ENCODE data around the gene FBXO17.

DNA sequence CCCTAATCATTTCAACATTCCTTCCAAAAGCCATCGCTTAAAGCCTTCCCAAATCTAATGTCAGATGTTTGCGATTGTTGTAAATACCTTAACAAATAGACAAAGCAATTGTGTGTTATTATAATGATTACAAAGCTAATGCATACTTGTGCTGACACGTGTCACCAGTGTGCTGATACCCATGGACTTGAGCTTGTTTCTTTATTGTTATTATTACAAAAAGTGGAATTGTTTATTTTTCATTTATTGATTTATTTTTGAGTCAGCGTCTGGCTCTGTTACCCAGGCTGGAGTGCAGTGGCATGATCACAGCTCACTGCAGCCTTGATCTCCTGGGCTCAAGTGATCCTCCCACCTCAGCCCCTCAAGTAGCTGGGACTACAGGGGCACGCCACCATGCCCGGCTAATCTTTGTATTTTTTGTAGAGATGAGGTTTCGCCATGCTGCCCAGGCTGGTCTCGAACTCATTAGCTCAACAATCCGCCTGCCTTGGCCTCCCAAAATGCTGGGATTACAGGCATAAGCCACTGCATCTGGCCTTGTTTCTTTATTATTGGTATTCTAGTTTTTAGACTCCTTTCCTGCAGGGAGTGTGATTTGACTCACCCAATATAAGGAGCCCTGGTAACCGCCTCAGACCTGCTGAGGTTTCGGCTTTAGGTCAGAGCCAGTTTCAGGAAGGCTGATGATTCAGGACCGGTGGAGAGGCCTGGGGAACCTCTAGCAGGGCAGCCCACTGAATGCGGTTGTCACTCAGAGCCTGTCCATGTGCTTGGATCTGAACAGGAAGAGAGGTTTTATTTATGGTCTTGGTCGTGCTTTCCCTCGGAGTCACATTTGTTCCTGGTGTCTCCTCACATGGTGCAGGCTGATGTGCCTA, 2.1 kb upstream of the FBXO17 start:
- TF ChIP-seq CTCF (IDR thresholded peaks at IDR 0.05; ENCODE audit: low read length) (no peak), EZH2 (IDR thresholded peaks at IDR 0.05; ENCODE audit: borderline replicate concordance, low read length) (no peak)

Measured in OCI-LY1 (cell line).